Panc1 (cell line): ENCODE data around the gene RNF144A. TPM values are rescaled to one million over a fixed set of nuclear protein-coding genes. Genes with fewer than 3 reads are reported as not detected.

Experiments used
- ATAC-seq: fragments of 200-7000 bp; cut with Tn5 transposase; 2 replicates; pipeline ENCODE4 v1.9.1; 2020; ENCODE audit warnings: mild to moderate bottlenecking, moderate library complexity
- BruUV-seq: library from RNA; stranded (reverse); fragments of 400-500 nt; replicated peaks from 2 replicates; lab custom pipeline; 2021; lab: Mats Ljungman, UMichigan
- CTCF ChIA-PET: fragments of 300-600 bp; sonication (Branson Sonifier 250); formaldehyde crosslinking; loops from one replicate; lab custom pipeline; 2022; ENCODE audit warnings: antibody characterized with exemption; lab: Charles Lee
- POLR2A ChIA-PET: fragments of 300-600 bp; sonication (Branson Sonifier 250); formaldehyde crosslinking; loops from one replicate; lab custom pipeline; 2022; ENCODE audit warnings: antibody characterized with exemption; lab: Charles Lee
- DNase-seq: peaks from one replicate; pipeline ENCODE4 v3.0.0-alpha.2; 2010; ENCODE audit warnings: low read depth, low spot score
- H3K27ac ChIP-seq: 2 replicates; pipeline ENCODE4 v1.5.1; 2011; ENCODE audit warnings: mild to moderate bottlenecking, low read length, inconsistent platforms
- H3K27me3 ChIP-seq: fragments of 200-500 bp; sonication (Bioruptor generic); 2 replicates; pipeline ENCODE4 v1.6.0; 2014; ENCODE audit warnings: low read length, inconsistent platforms; ENCODE audit not compliant: control insufficient read depth, insufficient read depth
- H3K36me3 ChIP-seq: fragments of 200-500 bp; sonication (Bioruptor generic); 2 replicates; pipeline ENCODE4 v1.5.1; 2014; ENCODE audit warnings: inconsistent platforms, mild to moderate bottlenecking, low read length, moderate library complexity; ENCODE audit not compliant: control insufficient read depth, insufficient read depth
- H3K4me1 ChIP-seq: 2 replicates; pipeline ENCODE4 v1.5.1; 2011; ENCODE audit warnings: inconsistent platforms, mild to moderate bottlenecking, low read length, moderate library complexity; ENCODE audit not compliant: control insufficient read depth, insufficient read depth
- H3K4me3 ChIP-seq, 2 experiments: 2 replicates each; pipeline ENCODE4 v1.5.1; 2011 to 2012; ENCODE audit warnings: low read depth in 2 of 2, low read length in 2 of 2, mild to moderate bottlenecking in 2 of 2, inconsistent platforms in 1 of 2, moderate library complexity in 1 of 2
- H3K9me3 ChIP-seq: fragments of 200-500 bp; sonication (Bioruptor generic); 2 replicates; pipeline ENCODE4 v1.5.1; 2014; ENCODE audit warnings: low read depth, mild to moderate bottlenecking, inconsistent platforms, low read length, moderate library complexity; ENCODE audit not compliant: control insufficient read depth, insufficient read depth
- CTCF ChIP-seq: fragments of 450-650 bp; IDR thresholded peaks from 2 replicates; pipeline ENCODE4 v1.5.1; 2017; ENCODE audit warnings: mild to moderate bottlenecking
- POLR2AphosphoS5 ChIP-seq: IDR thresholded peaks from 2 replicates; pipeline ENCODE4 v1.6.1; 2012; ENCODE audit warnings: mild to moderate bottlenecking, low read depth, low read length, moderate library complexity
- REST ChIP-seq, 2 experiments: IDR thresholded peaks; 2 replicates each; pipeline ENCODE4 v1.6.1; 2011 to 2012; ENCODE audit warnings: low read depth in 2 of 2, control low read depth in 1 of 2, low read length in 1 of 2, mild to moderate bottlenecking in 1 of 2, moderate library complexity in 1 of 2; ENCODE audit not compliant: insufficient read depth in 1 of 2
- SIN3A ChIP-seq: IDR thresholded peaks from 2 replicates; pipeline ENCODE4 v1.6.1; 2012; ENCODE audit warnings: low read depth, mild to moderate bottlenecking, low read length, moderate library complexity, borderline replicate concordance; ENCODE audit not compliant: insufficient read depth
- TCF7L2 ChIP-seq: IDR thresholded peaks from 2 replicates; pipeline ENCODE4 v1.6.1; 2011; ENCODE audit warnings: mild to moderate bottlenecking, low read depth, low read length, inconsistent platforms
- in situ Hi-C: cut with HindIII; loops from 2 replicates; pipeline ENCODE4 v1.10.0; 2016; ENCODE audit warnings: low sequenced_read_pairs, low pct_unique_long_range_greater_than_20kb
- intact Hi-C: fragments of 100-400 bp; cut with micrococcal nuclease; formaldehyde crosslinking; loops from one replicate; pipeline ENCODE4 v1.10.0; 2022; ENCODE audit not compliant: unreplicated experiment
- total RNA-seq: library from RNA; stranded (reverse); gene quantifications from one replicate; pipeline ENCODE4 v1.2.1, GENCODE V29; 2021; ENCODE audit not compliant: unreplicated experiment

The RNF144A gene
- total RNA-seq, 1 experiment from 2014 or later, result 5.4 TPM

DNA sequence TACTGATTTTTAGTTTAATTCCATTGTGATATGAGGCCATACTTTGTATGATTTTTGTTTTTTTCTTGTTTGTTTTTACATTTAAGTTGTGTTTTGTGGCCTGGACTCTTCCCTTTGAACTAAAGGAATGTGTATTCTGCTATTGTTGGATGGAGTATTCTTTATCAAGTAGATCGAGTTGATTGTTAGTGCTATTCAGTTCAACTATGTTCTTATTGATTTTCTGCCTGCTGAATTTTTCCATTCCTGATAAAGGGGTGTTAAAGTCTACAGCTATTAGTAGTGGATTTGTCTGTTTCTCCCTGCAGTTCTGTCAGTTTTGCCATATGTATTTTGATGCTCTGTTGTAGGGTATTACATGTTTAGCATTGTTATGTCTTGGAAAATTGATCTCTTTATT, 14.5 kb downstream of the RNF144A start:
- Histone ChIP-seq H3K27me3 (no peaks in the 10 kb centered on the region), H3K9me3 (no peaks in the 10 kb centered on the region), H3K27ac (no peak overlapping the region), H3K36me3 (no peaks in the 10 kb centered on the region), H3K4me3 (no peak overlapping the region), H3K4me1 (no peaks in the 10 kb centered on the region)
- TF ChIP-seq CTCF (no peak), TCF7L2 (no peak), SIN3A (no peak), POLR2AphosphoS5 (no peak), REST (IDR thresholded peaks at IDR 0.05; ENCODE audit: insufficient read depth in 1 of 2, low read depth in 2 of 2, low read length in 1 of 2) (no peak)
- DNase-seq, result no peak
- no TSS peak for BruUV-seq
- ChIA-PET POLR2A (no interaction called here), CTCF (no interaction called here)
- ATAC-seq, result no peak
- intact Hi-C loops, result no loop called here
- in situ Hi-C loops, result no loop called here

- BruUV-seq, result no TSS peak
- Histone ChIP-seq H3K36me3 (no peaks in the 10 kb centered on the region), H3K4me3 (no peak overlapping the region), H3K27me3 (no peaks in the 10 kb centered on the region), H3K4me1 (no peaks in the 10 kb centered on the region), H3K9me3 (no peaks in the 10 kb centered on the region), H3K27ac (no peak overlapping the region)
- ATAC-seq (no peak), DNase-seq (no peak)
- in situ Hi-C loops, result no loop called here
- CTCF ChIA-PET, result no interaction called here
- POLR2A ChIA-PET, result no interaction called here
- intact Hi-C loops, result no loop called here
- TF ChIP-seq TCF7L2 (no peak), POLR2AphosphoS5 (no peak), REST (IDR thresholded peaks at IDR 0.05; ENCODE audit: insufficient read depth in 1 of 2, low read depth in 2 of 2, low read length in 1 of 2) (no peak), SIN3A (no peak), CTCF (no peak)
Observed at GRCh38 chr2:6932206-6932605, 15.0 kb downstream of the RNF144A start.
